Measurements from ENCODE around the gene ERAP2.

GRCh38 chr5:96958977-96959376, 82.7 kb downstream of the ERAP2 start:
- TF ChIP-seq POLR2AphosphoS5 (IDR thresholded peaks at IDR 0.05; ENCODE audit: borderline replicate concordance, low read depth, low read length) (no peak), EZH2 (IDR thresholded peaks at IDR 0.05) (no peak)
